SU-DHL-6 (cell line): ENCODE data around the gene GPRC5B.

Source experiments
- H2AFZ ChIP-seq: fragments of 200-600 bp; sonication (generic); 2 replicates; pipeline ENCODE4 v1.6.1; 2014; ENCODE audit warnings: low read depth, mild to moderate bottlenecking, moderate library complexity, mixed read lengths, antibody characterized with exemption, low read length; ENCODE audit not compliant: severe bottlenecking
- H3F3A ChIP-seq: fragments of 200-600 bp; shearing (Covaris generic); 2 replicates; pipeline ENCODE4 v1.6.0; 2016; ENCODE audit warnings: antibody characterized with exemption, mild to moderate bottlenecking; ENCODE audit not compliant: insufficient read depth
- H3K27ac ChIP-seq: fragments of 200-600 bp; sonication (generic); 2 replicates; pipeline ENCODE4 v1.5.1; 2016; ENCODE audit warnings: low read depth, mild to moderate bottlenecking, low read length, moderate library complexity, mixed read lengths
- H3K27me3 ChIP-seq: fragments of 200-600 bp; sonication (generic), shearing (Covaris generic); 2 replicates; pipeline ENCODE4 v1.6.0; 2014; ENCODE audit warnings: mild to moderate bottlenecking, low read length
- H3K36me3 ChIP-seq: fragments of 200-600 bp; sonication (generic); 2 replicates; pipeline ENCODE4 v1.6.1; 2014; ENCODE audit warnings: mild to moderate bottlenecking, low read length, mixed read lengths
- H3K4me2 ChIP-seq: fragments of 300-600, 200-600 bp; shearing (Covaris generic), sonication (generic); 2 replicates; pipeline ENCODE4 v1.6.0; 2014; ENCODE audit warnings: low read length, low read depth, mild to moderate bottlenecking; ENCODE audit not compliant: poor library complexity, severe bottlenecking
- H3K4me3 ChIP-seq: fragments of 200-600 bp; sonication (generic); 2 replicates; pipeline ENCODE4 v1.5.1; 2014; ENCODE audit warnings: antibody characterized with exemption, low read length, mild to moderate bottlenecking, mixed read lengths; ENCODE audit not compliant: insufficient read depth, poor library complexity, severe bottlenecking
- H3K79me2 ChIP-seq: fragments of 200-600 bp; sonication (generic); 2 replicates; pipeline ENCODE4 v1.6.1; 2014; ENCODE audit warnings: mild to moderate bottlenecking, low read length, moderate library complexity; ENCODE audit not compliant: insufficient read depth
- H3K9ac ChIP-seq: fragments of 200-600 bp; sonication (generic); 2 replicates; pipeline ENCODE4 v1.7.0; 2014; ENCODE audit warnings: mild to moderate bottlenecking, low read length
- H3K9me2 ChIP-seq: fragments of 200-600 bp; sonication (generic); replicated peaks from 2 replicates; pipeline ENCODE4 v1.6.1; 2014; ENCODE audit warnings: low read length; ENCODE audit not compliant: insufficient read depth
- H3K9me3 ChIP-seq: fragments of 200-600 bp; sonication (generic); 2 replicates; pipeline ENCODE4 v1.6.1; 2014; ENCODE audit warnings: low read length, mixed read lengths; ENCODE audit not compliant: insufficient read depth
- H4K20me1 ChIP-seq: fragments of 200-600 bp; sonication (generic); 2 replicates; pipeline ENCODE4 v1.6.1; 2014; ENCODE audit warnings: low read depth, mild to moderate bottlenecking, antibody characterized with exemption, low read length, moderate library complexity, mixed read lengths
- EZH2phosphoT487 ChIP-seq: fragments of 200-600 bp; sonication (generic), shearing (Covaris generic); conservative IDR thresholded peaks from 2 replicates; pipeline ENCODE4 v1.6.1; 2018; ENCODE audit warnings: mild to moderate bottlenecking, antibody characterized with exemption, low read length, moderate library complexity, mixed read lengths
- TF ChIP-seq, protein P1 (sequence below): fragments of 200-600 bp; sonication (generic); IDR thresholded peaks from one replicate; pipeline ENCODE4 v1.5.1; 2017; ENCODE audit warnings: antibody characterized with exemption, mild to moderate bottlenecking, low read length, moderate library complexity; ENCODE audit not compliant: insufficient read depth, poor library complexity, severe bottlenecking

GPRC5B gene

DNA sequence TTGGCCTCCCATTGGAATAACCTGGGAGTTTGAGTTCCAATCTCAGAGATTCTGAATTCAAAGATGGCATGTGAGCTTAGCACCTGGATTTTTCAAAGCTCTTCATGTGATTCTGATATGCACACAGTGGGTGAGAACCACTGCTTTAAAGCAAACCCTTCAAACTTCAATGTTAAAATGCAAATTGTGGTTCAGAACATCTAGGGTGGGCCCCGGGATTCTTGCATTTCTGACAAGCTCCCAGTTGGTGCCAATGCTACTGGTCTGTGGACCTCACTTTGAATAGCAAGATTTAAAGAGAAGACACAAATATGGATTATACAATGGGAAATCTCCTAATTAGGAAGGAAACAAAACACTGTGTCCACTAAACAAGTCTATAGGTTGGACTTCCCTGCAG is 43.8 kb upstream of the GPRC5B start:
- H2AFZ ChIP-seq, result no peak overlapping the region
- no peaks in the 10 kb centered on the region for H3F3A ChIP-seq
- H3K79me2 ChIP-seq, result no peaks in the 10 kb centered on the region
- no peak overlapping the region for H3K4me3 ChIP-seq
- no peak overlapping the region for H3K9ac ChIP-seq
- H4K20me1 ChIP-seq, result no peaks in the 10 kb centered on the region
- H3K27me3 ChIP-seq, result no peaks in the 10 kb centered on the region
- no peaks in the 10 kb centered on the region for H3K9me3 ChIP-seq
- no peaks in the 10 kb centered on the region for H3K36me3 ChIP-seq
- H3K4me2 ChIP-seq, result no peak overlapping the region
- no peak overlapping the region for H3K27ac ChIP-seq
- no peaks in the 10 kb centered on the region for H3K9me2 ChIP-seq
- no peak for TF ChIP-seq EZH2phosphoT487
- TF ChIP-seq, protein P1, sequence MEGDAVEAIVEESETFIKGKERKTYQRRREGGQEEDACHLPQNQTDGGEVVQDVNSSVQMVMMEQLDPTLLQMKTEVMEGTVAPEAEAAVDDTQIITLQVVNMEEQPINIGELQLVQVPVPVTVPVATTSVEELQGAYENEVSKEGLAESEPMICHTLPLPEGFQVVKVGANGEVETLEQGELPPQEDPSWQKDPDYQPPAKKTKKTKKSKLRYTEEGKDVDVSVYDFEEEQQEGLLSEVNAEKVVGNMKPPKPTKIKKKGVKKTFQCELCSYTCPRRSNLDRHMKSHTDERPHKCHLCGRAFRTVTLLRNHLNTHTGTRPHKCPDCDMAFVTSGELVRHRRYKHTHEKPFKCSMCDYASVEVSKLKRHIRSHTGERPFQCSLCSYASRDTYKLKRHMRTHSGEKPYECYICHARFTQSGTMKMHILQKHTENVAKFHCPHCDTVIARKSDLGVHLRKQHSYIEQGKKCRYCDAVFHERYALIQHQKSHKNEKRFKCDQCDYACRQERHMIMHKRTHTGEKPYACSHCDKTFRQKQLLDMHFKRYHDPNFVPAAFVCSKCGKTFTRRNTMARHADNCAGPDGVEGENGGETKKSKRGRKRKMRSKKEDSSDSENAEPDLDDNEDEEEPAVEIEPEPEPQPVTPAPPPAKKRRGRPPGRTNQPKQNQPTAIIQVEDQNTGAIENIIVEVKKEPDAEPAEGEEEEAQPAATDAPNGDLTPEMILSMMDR, result no peak

DNA sequence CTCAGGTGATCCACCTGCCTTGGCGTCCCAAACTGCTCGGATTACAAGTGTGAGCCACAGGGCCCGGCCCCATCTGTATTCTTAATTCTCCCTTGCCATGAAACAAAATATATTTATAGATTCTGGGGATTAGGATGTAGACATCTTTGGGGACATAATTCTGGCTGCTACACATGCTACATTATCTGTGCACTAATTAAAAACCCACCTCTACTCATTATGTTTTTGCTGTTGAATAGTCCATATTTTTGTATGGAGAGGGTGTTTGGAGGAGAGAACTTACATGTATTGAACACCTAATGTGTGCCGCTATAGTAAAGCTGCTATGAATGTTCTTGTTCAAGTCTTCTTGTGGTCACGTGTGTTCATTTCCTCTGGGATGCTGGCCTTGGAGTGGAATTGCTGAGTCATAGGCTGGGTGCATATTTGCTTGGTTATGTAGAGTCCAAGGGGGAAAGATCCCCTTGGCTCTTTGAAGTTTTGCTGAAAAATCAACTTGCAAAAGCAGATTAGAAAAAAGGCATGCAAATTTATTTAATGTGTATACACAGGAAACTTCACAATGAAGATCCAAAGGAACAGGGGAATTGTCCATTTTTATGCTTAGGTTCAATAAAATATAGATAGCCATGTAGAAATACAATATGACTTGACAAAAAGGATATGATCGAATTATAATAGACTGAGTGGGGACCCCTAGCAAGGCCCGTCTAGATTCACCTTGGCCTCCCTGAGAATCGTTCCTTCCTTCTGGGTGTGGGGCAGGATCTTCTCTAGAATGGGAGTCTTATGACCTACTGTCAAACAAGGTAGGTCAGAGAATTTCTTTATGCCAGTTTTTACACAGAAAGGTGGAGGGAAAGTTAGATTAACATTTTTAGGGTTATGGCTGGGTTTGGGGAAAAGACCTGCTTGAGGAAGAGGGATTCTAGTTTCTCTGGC is 42.1 kb upstream of the GPRC5B start:
- H3K27me3 ChIP-seq, result no peaks in the 10 kb centered on the region
- no peak overlapping the region for H2AFZ ChIP-seq
- no peak overlapping the region for H3K4me2 ChIP-seq
- no peak overlapping the region for H3K4me3 ChIP-seq
- H3K79me2 ChIP-seq, result no peaks in the 10 kb centered on the region
- no peaks in the 10 kb centered on the region for H4K20me1 ChIP-seq
- H3K9me2 ChIP-seq, result no peaks in the 10 kb centered on the region
- H3F3A ChIP-seq, result no peaks in the 10 kb centered on the region
- no peaks in the 10 kb centered on the region for H3K9me3 ChIP-seq
- no peaks in the 10 kb centered on the region for H3K36me3 ChIP-seq
- TF ChIP-seq, protein P1, result no peak
- no peak for TF ChIP-seq EZH2phosphoT487
- no peak overlapping the region for H3K27ac ChIP-seq
- no peak overlapping the region for H3K9ac ChIP-seq

DNA sequence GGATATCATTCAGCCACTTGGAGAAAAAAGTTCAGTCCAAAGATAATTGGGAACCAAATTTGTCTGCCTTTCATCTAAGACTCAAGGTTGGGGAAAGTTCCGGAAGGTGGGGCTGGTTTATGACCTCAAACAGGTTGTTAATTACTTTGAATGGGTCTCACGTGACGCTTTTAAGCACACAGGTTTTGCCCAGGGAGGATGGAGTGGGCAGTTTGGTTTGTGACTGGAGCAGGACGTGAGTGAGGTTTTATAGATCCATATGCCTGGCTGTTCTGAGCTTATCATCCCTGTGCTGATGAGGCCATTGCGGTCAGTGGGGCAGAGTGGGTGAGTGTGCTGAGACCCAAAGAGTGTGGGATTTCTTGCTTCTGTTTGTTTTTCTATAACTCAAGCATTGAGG is 38.7 kb upstream of the GPRC5B start:
- Histone ChIP-seq H4K20me1 (no peaks in the 10 kb centered on the region), H3K79me2 (no peaks in the 10 kb centered on the region)
- TF ChIP-seq, protein P1, result no peak

More for the DNA sequence above, 38.7 kb upstream of the GPRC5B start:
- no peaks in the 10 kb centered on the region for H3K27me3 ChIP-seq
- no peak overlapping the region for H3K9ac ChIP-seq
- H2AFZ ChIP-seq, result no peak overlapping the region
- no peak overlapping the region for H3K4me3 ChIP-seq
- no peaks in the 10 kb centered on the region for H3K9me2 ChIP-seq
- H3F3A ChIP-seq, result no peaks in the 10 kb centered on the region
- no peak overlapping the region for H3K27ac ChIP-seq
- no peak overlapping the region for H3K4me2 ChIP-seq
- H3K9me3 ChIP-seq, result no peaks in the 10 kb centered on the region
- H3K36me3 ChIP-seq, result no peaks in the 10 kb centered on the region
